Uterus (tissue), 2 donors: ENCODE results near the gene NDST4.

Experiments
- CTCF ChIP-seq, 4 experiments: fragments of 200-600 bp in 2 of 4; fragments of 450-650 bp in 2 of 4; sonication (generic) in 2 of 4; IDR thresholded peaks; one replicate each; pipeline ENCODE4 v1.5.1; 2016 to 2019; ENCODE audit warnings: antibody characterized with exemption in 4 of 4, mild to moderate bottlenecking in 2 of 4, moderate library complexity in 1 of 4
- POLR2A ChIP-seq, 2 donors: fragments of 450-650 bp; IDR thresholded peaks; one replicate each; pipeline ENCODE4 v1.6.1; 2016; ENCODE audit warnings: antibody characterized with exemption in 2 of 2, mild to moderate bottlenecking in 1 of 2, moderate library complexity in 1 of 2

DNA sequence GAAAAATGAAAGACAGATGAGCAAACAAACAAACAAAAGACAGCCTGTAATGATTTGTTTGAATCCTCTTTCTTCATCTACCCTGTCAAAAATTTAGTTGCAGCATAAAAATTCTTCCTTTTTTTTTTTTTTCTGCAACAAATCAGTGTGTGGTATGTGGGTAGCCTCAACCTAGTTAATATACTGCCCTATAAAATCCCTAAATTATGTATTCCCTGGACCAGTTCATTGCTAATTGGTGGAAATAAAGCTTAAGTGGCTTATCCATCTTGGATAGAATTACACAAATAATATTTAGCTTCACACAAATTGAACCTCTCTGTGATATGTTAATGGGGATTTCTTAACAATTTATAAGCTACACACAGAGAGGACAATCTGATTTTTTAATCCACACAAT is 208.4 kb downstream of the NDST4 start:
- TF ChIP-seq CTCF (IDR thresholded peaks at IDR 0.05) (no peak), POLR2A (IDR thresholded peaks at IDR 0.05) (no peak)
